Pulmonary artery endothelial cell (primary cell): ENCODE results near the gene ITPR1. TPM values are rescaled to one million over a fixed set of nuclear protein-coding genes. Genes with fewer than 3 reads are reported as not detected.

Experiments
- DNase-seq: peaks from one replicate; pipeline ENCODE4 v3.0.0-alpha.2; 2011; ENCODE audit warnings: low read depth, low spot score
- total RNA-seq: library from RNA; depleted of rRNA; stranded (reverse); fragments of >200 nt; gene quantifications from 2 replicates; pipeline ENCODE4 v1.2.3, GENCODE V29; 2014

The ITPR1 gene
- total RNA-seq, 1 donor from 2014 or later, result 15.2 TPM

DNA sequence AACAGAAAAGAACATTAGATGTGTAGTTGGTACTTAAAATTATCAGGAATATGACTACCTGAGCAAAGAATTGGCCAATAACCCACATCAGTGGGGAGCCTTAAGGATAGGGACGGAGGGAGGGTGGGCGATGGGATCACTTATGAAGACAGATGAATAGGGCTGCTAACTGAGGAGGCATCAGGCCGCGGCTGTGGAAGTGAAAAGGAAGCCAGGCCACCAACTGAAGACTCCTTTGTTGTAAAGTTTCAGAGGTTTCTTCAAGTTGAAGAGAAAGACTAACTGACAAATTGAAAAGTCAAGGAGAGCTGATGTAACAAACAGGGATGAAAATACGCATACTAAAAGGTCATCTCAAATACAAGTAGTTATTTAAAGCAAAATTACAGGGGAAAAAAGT lies 350.5 kb downstream of the ITPR1 start:
- DNase-seq, result no peak

DNA sequence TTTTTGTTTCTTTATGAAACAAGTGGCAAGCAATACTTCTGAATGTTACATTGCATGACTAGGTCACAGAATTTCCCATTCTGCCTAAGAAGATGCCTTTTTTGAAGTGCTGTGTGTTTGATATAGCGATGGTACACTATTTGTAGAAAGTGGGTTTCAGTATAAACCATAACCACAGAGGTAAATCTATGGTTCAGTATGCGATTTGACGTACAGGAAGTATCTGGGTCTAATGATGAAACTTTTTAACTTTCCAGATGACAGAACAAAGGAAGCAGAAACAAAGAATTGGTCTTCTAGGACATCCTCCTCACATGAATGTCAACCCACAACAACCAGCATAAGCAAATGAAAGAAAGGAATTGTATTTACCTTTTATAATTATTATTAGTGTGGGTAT lies 352.7 kb downstream of the ITPR1 start:
- DNase-seq, result no peak

DNA sequence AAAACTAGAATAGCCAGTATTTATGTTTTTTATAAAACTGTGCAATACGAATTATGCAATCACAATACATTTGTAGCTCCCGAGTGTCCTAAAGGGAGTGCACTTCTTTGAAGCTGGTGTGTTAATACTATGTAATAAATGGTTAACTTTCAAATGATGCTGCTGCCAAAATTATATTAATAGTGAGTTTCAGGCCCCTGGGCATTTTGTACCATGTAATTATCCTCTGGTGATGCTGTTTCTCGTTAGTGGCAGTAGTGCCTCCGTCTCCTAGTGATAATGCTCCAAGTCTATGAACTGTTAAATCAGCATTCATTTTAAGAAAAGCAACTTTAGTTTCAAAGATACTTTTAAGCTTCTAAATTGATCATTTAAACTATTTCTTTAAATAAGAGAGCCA lies 353.4 kb downstream of the ITPR1 start:
- DNase-seq, result no peak

DNA sequence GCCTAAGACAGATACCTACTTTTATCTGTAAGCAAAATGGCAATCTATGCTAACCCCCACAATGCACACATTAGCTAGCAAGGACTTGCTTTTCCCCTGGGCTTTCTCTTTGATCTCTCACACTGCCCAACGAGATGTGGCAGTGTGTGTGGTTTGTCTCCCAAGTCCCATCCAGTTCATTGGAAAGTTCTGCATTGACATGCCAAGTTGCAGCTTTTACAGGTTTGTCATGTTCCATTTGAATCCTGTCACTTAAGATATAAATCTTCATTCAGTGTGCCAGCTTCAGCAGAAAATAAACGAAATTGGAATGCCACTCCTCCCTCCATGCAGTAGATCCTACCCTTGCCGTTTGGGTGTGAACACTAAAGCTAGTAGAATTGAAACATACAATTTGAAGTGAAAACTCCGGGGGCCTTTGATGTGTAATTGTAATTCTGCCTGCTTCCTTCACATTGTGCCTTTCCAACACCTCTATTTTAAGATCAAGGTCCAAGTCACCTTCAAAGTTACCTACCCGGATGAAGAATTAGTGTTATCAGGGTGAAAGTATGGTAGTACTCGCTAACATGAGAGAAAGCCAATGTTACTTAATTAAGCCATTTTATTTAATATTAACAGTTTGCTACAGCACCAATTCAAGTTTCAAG lies 355.2 kb downstream of the ITPR1 start:
- DNase-seq, result no peak

DNA sequence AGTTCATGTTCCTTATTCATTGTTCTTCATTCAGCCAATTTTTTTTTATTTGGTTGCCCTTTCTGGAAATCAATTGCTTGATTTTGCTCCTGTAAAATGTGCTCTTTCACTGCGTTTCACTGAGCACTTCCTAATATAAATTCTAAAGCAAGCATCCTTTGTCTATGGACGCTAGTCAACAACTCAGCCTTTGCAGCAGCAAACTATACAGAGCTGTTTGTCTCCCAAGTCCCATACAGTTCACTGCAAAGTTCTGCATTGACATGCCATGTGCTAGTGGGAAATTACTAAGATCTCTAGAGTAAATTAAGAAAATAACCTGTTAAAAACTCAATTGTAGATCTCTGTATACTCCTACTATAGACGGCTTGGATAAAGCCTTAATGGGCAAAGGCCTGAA lies 356.0 kb downstream of the ITPR1 start:
- DNase-seq, result no peak

DNA sequence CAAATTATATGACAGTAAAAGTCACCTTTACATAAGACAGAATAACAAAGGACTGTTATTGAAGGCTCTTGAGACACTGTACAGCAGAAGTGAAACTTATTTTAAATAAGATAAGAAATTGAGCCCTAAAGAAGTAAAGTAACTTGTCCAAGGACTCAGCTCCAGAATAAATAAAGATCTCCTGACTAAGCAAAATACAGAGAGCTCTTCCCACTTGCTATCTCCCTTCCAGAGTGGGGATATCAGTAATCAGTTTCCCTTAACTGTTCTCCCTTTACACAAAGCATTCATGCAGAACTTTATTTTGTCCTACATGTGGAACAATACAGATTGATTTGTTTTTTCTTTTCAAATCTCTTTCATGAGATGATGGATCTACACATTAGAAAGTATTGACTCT lies 356.6 kb downstream of the ITPR1 start:
- DNase-seq, result no peak

DNA sequence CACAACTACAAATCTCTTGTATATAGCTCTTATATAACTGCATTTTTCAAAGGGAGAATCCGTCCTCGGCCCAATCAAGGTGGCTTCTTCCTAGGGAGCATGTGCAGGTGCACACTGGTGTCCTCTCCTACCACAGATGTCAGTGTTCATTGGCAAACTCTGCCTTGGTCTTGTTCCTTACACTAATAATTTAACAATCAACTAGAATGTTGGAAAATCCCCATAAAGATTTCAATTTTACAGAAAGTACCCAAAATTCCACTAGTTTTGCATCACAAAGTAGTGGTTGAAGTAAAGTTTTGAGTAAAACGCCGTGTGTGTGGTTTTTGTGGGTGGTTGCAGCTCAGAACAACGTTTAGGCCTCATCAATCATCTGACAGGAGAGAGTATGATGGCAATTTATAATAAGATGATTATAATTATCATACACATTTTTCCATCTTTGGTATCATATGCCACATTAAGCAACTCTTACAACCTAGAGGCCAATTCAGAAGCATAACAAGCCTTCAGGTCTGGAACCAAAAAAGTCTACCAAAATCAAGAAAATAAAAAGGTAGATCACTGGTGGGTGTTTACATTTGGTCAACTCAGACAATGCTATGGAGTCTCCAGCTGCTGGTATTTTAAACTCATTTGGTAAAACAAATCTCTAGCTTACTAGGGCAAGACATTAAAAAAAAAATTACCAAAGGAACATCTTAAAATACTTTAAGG lies 357.2 kb downstream of the ITPR1 start:
- no peak for DNase-seq

DNA sequence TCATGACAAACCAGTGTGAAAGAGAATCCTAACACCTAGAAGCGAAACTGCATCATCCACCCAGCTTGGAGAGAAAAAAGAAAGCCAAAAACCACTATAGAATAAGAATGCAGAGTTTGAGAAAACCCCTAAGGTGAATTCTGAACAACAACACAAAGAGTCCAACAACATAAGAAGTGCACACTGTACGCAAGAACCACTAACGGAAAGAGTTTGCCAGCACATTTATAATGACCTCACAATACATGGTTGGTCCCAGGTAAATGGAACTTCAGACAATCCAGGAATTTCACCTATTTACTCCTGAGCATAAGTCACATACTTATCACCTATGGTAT lies 357.7 kb downstream of the ITPR1 start:
- DNase-seq, result no peak

DNA sequence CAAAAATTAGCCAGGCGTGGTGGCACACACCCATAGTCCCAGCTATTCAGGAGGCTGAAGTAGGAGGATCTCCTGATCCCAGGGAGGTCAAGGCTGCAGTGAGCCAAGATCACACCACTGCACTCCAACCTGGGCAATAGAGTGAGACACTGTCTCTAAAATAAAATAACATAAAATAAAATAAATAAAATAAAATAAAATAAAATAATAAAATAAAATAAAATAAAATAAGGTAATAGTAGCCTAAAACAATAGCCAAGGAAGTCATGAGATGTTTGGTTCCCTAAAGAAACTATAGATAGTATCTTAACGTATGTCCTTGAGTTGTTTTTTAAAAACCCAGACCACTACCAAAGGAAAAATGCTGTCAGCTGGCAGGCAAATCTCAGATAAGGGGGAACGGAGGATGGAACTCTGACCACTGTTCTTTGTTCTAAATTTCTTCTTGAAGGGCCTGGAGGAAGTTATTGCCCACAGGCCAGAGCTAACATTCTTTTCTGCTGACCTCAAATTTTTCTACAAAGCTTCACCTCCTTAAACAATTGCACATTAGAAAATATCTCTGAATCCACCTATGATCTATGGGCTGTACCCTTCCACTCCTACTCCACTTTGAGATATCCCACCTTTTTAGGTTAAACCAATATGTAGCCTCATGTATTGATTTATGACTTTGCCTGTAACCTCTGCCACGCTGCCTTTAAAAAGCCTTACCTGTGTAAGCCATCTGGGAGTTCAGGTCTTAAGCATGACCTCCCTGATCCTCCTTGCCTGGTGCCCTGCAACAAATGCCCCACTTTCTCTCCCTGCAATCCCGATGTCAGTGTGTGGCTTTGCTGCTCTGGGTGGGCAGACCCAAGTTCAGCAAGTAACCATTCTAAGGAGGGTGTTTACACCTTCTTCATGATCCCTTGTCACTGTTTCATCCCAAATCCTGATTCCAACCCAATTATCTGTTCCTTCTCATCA lies 359.9 kb downstream of the ITPR1 start:
- DNase-seq, result peak; percentile 78

DNA sequence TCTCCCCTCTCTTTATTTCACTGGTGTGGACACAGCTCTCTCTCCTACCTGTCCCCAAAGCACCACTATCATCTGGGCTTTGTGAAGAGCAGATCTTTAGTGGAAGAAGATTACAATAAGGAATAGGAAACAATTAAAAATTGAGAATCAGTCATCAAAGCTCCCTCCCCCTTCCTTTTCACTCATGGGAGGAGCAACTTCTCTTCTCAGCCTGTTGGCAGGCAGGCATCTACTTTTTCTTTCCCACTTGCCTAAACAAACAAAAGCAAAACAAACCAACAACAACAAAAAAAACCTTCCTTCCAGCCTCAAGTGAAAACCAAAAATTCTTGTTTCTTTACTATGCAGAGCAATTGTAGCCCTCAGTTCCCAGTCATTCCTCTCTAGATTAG lies 360.6 kb downstream of the ITPR1 start:
- DNase-seq, result peak; percentile 53

DNA sequence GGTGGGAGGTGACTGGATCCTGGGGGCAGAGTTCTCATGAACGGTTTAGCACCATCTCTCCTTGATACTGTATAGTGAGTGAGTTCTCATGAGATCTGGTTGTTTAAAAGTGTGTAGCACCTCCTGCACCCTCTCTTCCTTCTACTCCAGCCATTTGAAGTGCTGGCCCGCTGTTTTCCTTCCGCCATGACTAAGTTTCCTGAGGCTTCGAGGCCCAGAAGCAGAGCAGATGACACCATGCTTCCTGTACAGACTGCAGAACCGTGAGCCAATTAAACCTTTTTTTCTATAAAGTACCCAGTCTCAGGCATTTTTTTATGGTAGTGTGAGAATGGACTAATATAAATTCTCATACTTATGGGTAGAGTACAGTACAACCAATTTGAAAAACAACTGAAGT lies 362.5 kb downstream of the ITPR1 start:
- peak; percentile 89 for DNase-seq

DNA sequence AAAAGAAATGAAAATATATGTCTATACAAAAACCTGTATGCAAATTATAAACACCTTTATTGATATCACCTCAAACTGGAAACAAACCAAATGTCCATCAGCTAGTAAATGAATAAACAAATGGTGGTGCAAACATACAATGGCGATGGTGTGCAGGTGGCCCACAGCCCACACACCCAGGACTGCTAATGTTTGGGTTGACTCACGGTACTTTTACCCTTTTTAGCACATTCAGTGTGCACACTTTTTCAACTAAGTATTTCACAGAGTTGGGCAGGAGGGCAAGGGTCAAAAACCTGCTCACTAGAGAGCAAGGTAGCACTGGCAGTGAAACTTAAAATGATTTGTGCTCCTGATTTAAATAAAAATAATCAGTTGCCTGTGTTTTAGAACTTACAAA lies 363.0 kb downstream of the ITPR1 start:
- no peak for DNase-seq

DNA sequence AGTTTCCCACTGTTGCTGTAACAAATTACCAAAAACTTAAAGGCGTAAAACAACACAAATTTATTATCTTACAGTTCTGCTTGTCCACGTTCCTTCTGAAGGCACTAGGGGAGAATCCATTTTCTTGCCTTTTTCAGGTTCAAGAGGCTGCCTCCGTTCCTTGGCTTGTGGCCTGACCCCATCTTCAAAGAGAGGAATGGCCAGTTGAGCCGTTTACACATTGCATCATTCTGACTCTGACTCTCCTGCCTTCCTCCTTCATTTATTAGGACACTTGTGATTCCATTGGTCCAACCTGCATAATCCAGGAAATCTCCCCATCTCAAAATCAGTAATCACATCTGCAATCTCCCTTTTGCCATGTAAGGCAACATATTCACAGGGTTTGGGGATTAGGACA lies 363.4 kb downstream of the ITPR1 start:
- no peak for DNase-seq

DNA sequence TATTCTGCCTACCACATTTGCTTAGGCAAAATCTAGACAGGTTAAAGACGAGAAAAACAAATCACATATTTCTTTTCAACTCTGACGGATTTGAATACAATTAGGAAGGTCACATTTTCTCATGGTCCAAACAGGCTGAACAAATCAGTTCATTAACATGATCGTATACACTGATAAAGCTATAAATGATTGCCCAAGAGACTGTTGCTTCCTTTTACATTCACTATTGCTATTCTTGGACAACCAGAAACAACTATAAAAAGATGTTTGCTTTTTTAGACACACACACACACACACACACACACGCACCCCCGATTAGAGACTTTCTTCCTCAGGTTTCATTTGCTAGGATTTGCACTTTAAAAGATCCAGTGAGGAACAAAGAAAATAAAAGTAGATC lies 363.8 kb downstream of the ITPR1 start:
- DNase-seq, result no peak

DNA sequence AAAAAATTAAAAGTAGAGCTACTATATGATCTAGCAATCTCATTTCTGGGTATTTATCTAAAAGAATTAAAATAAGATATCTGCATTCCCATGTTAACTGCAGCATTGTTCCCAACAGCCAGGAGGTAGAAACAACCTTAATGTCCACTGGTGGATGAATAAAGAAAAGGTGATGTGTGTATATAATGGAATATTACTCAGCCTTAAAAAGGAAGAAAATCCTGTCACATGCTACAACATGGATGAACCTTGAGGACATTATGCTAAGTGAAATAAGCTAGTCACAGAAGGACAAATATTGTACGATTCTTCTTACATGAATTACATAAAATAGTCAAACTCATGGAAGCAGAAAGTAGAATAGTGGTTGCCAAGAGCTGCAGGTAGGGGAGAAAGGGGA lies 366.6 kb downstream of the ITPR1 start:
- DNase-seq, result no peak

DNA sequence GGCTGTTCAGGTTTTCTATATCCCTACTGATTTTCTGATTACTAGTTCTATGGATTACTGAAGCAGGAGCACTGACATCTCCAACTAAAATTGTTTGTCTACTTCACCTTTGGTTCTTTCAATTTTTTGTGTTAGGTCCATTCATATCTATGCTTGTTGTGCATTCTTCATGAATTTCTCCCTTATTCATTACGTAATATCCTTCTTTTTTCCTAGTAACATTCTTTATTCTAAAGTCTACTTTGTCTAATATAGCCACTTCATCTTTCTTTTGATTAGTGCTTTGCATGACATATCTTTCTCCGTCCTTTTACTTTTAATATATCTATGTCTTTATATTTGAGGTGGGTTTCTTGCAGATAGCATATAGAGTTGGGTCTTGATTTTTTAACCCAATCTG lies 369.8 kb downstream of the ITPR1 start:
- DNase-seq, result no peak

DNA sequence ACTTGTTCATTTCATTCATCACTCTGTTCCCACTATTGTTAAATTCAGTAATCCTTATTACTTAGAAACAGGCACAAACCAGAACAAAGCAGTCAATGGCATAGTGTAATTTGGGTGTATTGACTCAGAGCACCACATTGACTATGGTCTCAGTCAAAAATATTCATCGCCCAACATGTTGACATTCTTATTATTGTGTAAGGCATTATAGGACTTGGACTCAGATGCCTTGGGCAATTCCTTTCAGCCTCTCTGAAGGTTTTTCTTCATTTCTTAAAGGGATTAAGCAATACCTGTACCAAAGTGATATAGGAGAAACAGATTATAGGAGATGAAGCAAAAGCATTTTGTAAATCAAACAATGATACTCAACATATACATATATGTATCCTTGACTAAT lies 371.4 kb downstream of the ITPR1 start:
- no peak for DNase-seq

DNA sequence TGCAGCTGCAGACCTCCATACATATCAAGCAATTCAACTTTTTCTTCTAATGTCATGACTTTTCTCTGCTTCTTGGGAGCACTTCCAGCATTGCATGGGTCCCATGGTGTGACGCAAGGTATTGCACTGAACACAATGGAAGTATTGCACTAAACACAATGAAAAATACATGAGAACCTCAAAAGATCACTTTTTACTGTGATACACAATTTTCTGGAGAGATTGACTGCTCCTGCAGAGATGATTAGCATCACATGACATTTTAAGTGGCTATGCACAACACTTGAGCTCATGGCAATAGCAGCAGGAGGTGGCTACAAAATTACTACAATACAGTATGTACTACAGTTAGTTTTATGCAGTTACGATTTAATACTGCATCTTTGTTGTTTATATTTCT lies 372.6 kb downstream of the ITPR1 start:
- DNase-seq, result no peak

DNA sequence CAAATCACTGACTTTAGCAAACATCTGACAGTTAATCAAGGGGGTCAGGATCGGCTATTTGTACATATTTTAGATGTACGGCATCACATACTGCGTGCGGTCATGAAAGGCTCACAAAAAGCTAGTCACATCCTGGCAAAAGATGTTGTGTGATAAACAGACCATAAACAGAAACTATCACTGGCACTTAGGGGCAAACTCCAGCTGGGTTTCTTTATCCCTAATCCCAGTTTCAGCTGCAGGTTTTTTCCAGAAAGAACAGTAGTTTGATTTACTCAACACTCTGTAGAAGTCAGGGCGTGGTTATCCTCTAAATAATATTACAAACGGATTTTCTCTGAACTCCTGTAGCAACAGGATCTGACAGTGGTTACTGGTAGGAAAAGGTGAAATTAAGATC lies 373.7 kb downstream of the ITPR1 start:
- DNase-seq, result peak; percentile 70

DNA sequence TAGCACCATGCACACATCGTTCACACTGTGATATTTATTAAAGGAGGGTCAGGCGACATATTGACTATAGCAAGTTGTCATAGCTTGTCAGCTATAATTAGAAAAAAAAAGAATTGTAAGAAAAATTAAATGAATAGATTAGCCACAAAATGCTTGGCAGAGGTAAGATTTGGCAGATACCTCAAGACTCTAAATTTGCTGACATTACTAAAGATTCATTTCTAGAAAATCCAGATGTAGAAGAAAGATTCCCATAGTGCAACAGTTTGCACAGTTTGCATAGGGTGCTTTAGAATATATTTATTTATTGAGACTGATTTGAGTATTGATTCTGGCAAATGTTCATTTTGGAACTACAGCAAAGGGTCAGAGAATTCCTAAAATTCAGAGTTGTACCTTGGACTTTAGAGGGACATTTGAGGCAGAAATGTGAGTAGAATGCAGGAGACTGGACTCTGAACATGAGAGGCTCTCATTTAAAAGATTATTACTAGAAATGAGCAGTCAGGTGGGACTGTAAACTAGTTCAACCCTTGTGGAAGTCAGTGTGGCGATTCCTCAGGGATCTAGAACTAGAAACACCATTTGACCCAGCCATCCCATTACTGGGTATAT lies 384.1 kb downstream of the ITPR1 start:
- no peak for DNase-seq

DNA sequence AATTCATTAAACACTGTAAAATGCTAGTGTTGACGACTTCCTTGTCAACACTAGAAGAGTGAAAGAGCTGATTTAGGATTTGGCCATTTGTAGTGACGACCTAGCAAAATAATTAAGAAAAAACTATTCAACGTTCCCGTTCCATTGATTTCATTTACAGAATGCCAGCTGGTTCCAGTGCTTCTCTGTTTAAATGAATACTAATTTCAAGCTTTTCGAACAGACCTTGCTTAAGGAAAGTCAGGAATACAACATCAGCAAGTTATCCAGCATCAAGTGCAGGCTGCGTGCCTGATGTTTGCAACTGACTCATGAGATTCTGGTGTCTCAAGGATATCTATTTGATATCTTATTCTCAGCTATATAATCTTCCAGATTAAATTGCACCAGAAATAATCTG lies 387.7 kb downstream of the ITPR1 start:
- no peak for DNase-seq

DNA sequence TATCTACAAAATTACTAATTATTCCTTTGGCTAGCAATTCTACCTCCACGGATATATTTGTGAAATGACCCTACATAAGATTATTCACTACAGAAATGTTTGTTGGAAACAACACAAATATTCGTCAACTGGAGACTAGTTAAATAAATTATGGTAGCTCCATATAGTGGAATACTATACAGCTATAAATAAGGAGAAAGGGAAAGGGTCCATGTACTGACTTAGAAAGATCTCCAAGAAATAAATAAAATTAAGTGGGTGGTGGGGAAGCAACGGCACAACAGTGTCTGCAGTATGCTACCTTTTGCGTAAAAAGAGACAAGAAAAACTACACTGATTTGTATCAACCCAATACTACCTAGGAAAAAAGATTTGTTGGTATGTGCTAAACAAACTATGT lies 389.4 kb downstream of the ITPR1 start:
- no peak for DNase-seq
